Kasumi-1 (cell line): ENCODE data around the gene ARFGAP1.

Experiments
- DNase-seq, 2 experiments: peaks; one replicate each; lab custom pipeline; 2025; lab: John Stamatoyannopoulos, UW

Gene ARFGAP1

DNA sequence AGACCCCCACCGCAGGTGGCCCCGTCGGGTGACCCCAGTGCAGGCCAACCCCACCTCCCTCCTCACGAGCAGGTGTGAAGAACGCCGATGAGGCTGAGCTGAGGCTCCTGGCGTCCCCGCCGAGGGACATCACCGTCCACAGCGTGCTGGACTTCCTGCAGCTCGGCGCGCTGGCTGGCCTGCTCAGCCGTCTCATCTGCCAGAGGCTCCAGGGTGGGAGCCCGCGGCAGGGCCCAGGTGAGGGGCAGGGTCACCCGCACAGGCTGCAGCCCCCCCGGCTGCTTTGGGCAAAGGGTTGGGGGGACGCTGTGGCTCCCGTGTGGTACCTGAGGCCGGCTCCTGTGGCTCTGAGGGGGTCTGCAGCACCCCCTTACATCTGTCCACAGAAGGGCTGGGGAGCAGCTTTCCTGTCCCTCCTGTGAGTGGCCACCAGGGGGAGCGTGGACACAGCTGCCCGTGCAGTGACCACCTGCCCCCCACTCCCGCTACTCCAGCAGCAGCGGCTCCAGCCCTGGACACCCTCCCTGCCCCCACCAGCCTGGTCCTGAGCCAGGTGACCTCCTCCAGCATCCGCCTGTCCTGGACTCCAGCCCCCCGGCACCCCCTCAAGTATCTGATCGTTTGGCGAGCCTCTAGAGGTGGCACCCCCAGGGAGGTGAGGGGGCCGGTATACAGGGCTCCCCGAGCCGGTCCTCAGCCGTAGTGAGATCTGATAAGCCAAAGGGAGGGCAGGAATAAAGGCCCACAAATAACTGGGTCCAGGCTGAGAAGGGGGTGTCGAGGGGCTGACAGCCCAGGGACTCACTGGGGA, 36.9 kb downstream of the ARFGAP1 start:
- DNase-seq: peak; percentile 2 to 16

- no peak for DNase-seq
Observed at GRCh38 chr20:63310265-63310991, 37.8 kb downstream of the ARFGAP1 start.

DNA sequence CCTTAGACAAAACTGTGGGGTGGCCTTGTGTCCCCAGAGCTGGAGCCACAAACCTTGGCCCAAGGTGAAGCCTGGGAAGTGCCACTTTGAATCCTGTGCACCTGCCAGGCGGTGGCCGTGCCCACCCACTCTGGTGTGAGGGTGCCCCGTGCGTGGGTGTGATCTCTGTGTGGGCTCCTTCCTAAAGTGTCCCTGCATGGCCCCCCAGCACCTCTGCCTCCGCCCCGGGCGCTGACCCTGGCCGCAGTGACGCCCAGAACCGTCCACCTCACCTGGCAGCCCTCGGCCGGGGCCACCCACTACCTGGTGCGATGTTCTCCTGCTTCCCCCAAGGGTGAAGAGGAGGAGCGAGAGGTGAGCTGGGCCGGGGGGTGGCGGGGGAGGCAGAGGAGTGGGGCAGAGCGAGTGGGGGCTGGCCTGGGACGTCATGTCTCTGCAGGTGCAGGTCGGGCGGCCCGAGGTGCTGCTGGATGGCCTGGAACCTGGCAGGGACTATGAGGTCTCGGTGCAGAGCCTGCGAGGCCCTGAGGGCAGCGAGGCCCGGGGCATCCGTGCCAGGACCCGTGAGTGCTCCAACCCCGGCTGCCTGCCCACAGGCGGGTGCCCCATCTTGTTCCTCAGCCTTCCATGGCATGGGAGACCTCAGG, 38.7 kb downstream of the ARFGAP1 start:
- DNase-seq: no peak

GRCh38 chr20:63311833-63312243, 39.2 kb downstream of the ARFGAP1 start:
- DNase-seq: no peak

DNA sequence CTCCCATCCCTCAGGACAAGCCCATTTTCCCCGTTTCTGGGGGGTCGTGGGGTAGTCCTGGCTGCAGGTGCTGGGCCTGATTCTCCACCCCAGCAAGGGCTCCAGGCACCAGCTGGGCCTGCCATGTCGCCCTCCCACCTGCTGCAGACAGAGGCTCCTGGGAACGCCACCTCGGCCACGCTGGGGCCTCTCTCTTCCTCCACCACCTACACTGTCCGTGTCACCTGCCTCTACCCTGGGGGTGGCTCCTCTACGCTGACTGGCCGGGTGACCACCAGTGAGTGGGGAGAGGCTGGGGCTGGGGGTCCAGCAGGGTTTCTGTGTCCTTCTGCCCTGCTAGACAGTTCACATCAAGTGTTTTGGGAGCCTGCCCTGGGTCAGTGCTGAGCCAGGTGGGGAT, 39.7 kb downstream of the ARFGAP1 start:
- DNase-seq: no peak

GRCh38 chr20:63312690-63313348, 40.2 kb downstream of the ARFGAP1 start:
- DNase-seq: no peak

GRCh38 chr20:63313349-63314014, 40.9 kb downstream of the ARFGAP1 start:
- DNase-seq: no peak

DNA sequence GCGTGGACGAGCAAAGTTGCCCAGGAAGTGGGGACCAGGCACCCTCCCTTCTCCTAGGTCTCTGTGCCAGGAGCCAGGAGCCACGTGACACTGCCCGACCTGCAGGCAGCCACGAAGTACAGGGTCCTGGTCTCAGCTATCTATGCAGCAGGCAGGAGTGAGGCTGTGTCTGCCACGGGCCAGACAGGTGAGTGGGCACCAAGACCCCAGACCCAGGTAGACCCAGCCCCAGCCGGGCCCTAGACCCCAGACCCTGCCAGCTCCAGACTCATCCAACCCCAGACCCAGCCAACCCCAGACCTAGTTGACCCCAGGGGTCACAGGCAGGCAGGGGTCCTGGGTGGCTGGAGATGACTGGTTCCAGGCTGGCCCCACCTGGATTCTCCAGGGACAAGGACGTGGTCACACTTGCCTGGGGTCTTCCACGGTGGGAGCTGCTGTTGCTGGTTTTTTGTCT, 41.4 kb downstream of the ARFGAP1 start:
- no peak for DNase-seq

- DNase-seq: no peak
Observed at GRCh38 chr20:63314566-63315239, 42.1 kb downstream of the ARFGAP1 start.

GRCh38 chr20:63315240-63315689, 42.7 kb downstream of the ARFGAP1 start:
- no peak for DNase-seq

DNA sequence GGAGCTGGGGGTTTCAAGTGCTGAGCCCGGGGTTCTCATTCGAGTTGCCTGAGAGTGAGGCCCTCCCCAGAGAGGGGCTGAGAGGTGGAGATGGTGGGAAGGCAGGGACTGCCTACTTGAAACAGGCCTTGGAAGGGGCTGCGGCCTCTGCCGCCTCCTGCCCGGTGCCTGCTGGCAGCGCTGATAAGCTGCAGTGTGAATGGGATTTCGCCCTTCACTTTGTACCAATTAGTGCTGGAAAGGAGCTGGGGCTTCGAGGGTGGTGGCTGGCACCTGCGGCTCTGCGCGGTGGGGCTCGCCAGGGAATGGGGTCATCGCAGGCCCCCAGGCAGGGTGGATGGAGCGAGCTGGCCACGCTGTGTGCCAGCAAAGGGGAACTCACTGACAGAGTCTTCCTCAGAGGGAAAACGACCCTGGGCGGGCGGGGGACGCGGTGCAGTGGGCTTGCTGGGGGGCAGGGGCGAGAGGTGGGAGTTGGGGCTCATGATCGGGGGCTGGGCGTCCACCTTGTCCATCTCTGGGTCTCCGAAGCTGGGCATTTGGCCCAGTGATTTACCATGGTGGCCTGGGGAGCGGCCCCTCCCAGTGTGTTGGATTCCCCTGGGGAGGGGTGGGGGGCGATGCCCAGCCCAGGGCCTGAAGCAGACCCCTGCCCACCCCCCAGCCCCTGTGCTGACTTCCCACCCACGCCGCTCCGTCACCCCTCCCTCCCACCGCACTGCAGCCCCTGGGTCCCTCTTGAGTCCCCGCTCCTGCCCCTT, 43.3 kb downstream of the ARFGAP1 start:
- DNase-seq: no peak

DNA sequence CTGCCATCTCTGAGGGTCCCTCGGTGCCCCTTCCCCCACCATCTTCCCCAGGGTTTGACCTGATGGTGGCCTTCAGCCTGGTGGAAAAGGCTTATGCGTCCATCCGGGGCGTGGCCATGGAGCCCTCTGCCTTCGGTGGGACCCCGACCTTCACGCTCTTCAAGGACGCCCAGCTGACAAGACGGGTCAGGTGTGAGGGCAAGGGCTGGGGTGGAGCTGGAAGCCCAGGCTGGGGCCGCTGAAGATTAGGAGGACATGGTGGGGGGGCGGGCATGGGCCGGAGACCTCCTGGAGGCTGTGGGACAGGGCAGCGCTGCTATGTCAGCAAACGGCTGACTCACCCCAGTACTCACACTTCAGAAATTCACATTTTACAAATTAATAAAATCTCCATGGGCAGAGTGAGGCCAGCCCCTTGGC, 43.9 kb downstream of the ARFGAP1 start:
- no peak for DNase-seq

GRCh38 chr20:63317061-63317460, 44.4 kb downstream of the ARFGAP1 start:
- no peak for DNase-seq

GRCh38 chr20:63317601-63318291, 45.1 kb downstream of the ARFGAP1 start:
- DNase-seq: no peak

DNA sequence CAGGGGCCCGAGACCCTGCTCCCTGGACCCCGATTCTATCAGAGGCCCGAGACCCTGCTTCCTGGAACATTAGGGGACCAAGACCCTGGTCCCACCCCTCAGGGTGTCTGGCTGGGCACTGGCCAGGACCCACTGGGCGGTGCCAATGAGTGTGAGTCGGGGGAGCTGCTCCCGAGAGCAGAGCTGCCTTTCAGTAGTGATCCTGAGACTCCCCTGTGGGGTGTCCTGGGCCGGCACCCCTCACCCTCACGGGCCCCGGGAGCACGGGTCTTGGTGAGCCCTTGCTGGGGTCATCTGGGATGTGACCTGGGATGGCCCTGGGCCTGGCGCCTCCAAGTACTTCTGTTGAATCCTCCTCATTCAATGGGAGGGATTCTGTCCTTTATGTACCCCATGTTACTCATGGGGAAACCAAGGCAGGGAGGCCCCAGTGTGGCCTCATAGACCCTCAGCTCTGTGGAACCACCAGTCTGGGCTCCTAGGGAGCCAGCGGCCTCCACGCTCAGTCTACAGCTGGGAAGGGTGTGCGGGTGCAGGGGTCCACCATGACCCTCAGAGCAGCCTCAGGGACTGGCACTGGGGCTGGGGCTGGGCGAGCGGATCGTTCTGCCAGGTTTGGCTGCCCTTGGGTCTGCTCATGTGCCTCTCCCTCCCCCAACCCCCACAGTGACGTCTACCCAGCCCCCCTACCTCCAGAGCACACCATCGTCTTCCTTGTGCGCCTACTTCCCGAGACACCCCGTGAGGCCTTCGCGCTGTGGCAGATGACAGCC, 46.0 kb downstream of the ARFGAP1 start:
- DNase-seq: no peak

DNA sequence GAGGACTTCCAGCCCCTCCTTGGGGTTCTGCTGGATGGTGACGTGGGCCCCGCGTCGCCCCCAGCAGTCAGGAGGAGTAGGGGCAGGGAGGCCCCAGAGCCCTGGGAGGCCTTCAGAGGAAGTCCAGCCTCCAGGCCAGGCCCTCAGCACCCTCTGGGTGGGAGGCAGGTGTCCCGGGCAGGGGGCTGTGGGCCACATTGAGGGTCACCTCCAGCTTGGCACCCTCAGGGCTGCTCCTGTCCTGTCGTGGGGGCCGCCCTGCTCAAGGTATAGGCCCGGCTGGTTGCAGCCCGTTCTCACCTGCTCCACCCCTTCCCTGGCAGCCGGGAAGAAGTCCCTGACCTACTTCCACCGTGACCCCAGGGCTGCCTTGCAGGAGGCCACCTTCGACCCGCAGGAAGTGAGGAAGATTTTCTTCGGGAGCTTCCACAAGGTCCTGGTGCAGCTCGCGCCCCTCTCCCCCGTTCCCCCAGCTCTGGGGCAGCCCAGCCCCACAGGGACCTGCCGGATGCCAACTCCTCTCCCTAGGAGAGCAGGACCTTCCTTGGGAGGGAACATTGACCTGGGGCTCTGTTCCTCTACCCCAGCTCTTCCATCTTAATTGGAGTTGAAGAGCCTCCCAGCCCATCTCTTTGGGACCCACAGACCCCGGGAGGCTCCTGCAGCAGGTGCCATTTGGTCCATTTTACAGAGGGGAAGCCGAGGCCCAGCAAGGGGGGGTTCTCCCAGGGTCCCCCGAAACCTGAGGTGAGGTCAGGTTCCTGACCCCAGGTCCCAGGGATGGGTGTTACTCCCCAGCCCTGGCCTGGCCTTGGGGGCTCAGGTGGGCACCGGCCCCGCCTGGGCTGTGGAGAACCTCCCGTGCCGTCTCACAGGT, 46.8 kb downstream of the ARFGAP1 start:
- no peak for DNase-seq

DNA sequence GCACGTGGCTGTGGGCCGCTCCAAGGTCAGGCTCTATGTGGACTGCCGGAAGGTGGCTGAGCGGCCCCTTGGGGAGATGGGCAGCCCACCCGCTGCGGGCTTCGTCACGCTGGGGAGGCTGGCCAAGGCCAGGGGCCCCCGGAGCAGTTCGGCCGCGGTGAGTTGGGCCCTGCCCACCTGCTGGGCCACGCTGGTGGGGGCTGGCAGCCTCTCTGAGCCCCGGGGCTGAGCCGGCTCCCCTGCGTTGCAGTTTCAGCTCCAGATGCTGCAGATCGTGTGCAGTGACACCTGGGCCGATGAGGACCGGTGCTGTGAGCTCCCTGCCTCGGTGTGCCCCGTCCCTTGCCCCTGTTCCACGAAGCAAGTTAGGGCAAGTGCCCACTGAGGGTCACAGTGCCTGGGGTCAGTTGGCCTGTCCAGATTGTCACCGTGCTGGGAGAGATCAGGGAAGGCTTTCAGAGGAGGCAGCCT, 47.5 kb downstream of the ARFGAP1 start:
- DNase-seq: no peak
